IgD-negative memory B cell (primary cell): ENCODE results near the gene CFP. TPM values are rescaled to one million over a fixed set of nuclear protein-coding genes. Genes with fewer than 3 reads are reported as not detected.
"Not testable (repeated sequence)": the region's sequence is repeated elsewhere in the genome, so short reads cannot be mapped to it uniquely, and the experiment has no call there.

Source experiments
- H3K27ac Mint-ChIP-seq, 3 donors: one replicate each; pipeline ENCODE4 v1.8.0; 2020 to 2022; ENCODE audit warnings: mild to moderate bottlenecking in 3 of 3, mixed read lengths in 3 of 3, moderate library complexity in 1 of 3
- H3K27me3 Mint-ChIP-seq: one replicate; pipeline ENCODE4 v1.8.0; 2021; ENCODE audit warnings: mixed read lengths
- H3K36me3 Mint-ChIP-seq: one replicate; pipeline ENCODE4 v1.8.0; 2020; ENCODE audit warnings: mild to moderate bottlenecking, mixed read lengths
- H3K4me1 Mint-ChIP-seq, 3 donors: one replicate each; pipeline ENCODE4 v1.8.0; 2020 to 2022; ENCODE audit warnings: mixed read lengths in 3 of 3, mild to moderate bottlenecking in 1 of 3
- H3K4me3 Mint-ChIP-seq, 4 donors: one replicate each; pipeline ENCODE4 v1.8.0; 2020 to 2022; ENCODE audit warnings: mild to moderate bottlenecking in 4 of 4, mixed read lengths in 4 of 4, moderate library complexity in 3 of 4
- H3K9me3 Mint-ChIP-seq, 3 donors: one replicate each; pipeline ENCODE4 v1.8.0; 2020 to 2021; ENCODE audit warnings: mixed read lengths in 3 of 3, mild to moderate bottlenecking in 1 of 3
- polyA plus RNA-seq: library from polyadenylated mRNA; unstranded; fragments of 300-500 nt; fragmentation: Illumina TruSeq; gene quantifications from one replicate; pipeline ENCODE4 v1.2.3, GENCODE V29; 2021

CFP gene
- polyA plus RNA-seq, 1 donor from 2014 or later, result 0.95 TPM

DNA sequence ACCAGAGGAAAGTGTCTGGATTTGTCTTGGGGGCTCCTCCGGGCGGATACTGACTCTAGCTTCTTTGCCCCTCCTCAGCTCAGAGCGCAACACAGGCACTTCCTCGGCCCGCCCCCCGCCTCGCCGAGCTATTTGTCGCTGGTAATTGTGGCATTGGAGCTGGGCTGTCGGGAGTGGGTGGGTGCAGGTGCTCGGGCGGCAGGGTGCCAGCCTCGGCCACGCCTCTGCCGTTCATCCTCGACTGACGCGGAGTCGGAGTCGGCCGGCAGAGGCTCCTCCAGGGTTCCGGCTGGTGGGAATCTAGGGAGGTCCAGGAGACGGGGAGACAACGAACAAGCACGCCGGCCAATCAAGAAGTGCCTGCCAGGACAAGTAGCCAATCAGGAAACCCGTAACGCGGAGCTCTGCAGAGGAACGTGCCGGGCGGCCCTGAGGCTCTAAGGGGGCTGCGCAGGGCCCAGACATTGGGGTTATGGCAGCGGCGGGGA is 6.1 kb downstream of the CFP start:
- Mint-ChIP-seq H3K4me3 (peak overlapping the region; percentile 16 to 76 (median 54)), H3K27me3 (peaks cover 28% of the 10 kb centered on the region), H3K9me3 (peaks cover 0 to 7% (median 0%) of the 10 kb centered on the region in 3 donors)

DNA sequence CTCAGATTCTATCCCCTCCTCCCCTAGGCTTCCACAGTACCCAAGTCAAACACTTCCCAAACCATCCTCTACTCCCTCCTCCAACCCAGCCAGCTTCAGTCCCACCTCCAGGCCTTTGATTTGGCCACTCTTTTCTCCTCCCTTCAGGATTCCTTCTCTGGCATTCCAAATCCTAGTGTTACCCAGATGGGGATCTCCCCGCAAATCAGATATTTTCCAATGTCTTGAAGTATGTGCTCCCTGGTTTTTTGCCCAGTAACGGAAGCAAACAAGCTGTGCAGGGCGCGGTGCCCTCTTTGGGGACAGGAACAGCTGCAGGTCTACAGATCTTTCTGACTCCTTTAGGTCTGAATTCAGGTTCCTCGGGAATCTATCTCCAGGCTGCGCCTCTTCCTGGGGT is 7.9 kb downstream of the CFP start:
- Mint-ChIP-seq H3K4me3 (no peak overlapping the region), H3K36me3 (peaks cover 2% of the 10 kb centered on the region), H3K4me1 (peaks cover 0 to 6% (median 5%) of the 10 kb centered on the region in 3 donors), H3K27ac (no peak overlapping the region), H3K27me3 (peaks cover 28% of the 10 kb centered on the region), H3K9me3 (peaks cover 0 to 9% (median 0%) of the 10 kb centered on the region in 3 donors)

More for the DNA sequence above, 6.1 kb downstream of the CFP start:
- H3K27ac Mint-ChIP-seq, result peak overlapping the region in 2 of 3 donors; percentile 10 to 17
- peaks cover 2% of the 10 kb centered on the region for H3K36me3 Mint-ChIP-seq
- H3K4me1 Mint-ChIP-seq, result peaks cover 0 to 5% (median 5%) of the 10 kb centered on the region in 3 donors

DNA sequence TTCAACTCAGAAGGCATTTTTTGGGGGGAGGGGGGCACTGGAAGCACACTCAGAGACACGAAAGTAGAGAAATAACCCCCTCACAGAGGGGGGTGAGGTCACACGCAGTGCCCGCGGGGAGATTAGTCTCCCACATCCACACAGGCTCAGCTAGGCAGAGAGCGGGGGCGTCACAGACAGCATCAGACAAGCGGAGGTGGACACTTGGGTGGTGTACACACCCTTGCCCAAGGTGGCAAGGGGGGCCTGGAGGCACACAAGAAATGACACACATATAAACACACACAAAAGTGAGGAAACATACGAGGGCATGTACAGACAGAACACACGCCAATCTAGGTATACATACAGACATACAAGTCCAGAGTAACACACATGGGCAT is 9.4 kb downstream of the CFP start:
- Mint-ChIP-seq H3K27me3 (peaks cover 28% of the 10 kb centered on the region), H3K4me1 (peaks cover 0 to 6% (median 5%) of the 10 kb centered on the region in 3 donors), H3K27ac (peak overlapping the region in 1 of 3 donors; percentile 1), H3K36me3 (no peaks in the 10 kb centered on the region), H3K4me3 (peak overlapping the region in 1 of 4 donors; percentile 47), H3K9me3 (peaks cover 0 to 9% (median 0%) of the 10 kb centered on the region in 3 donors)

DNA sequence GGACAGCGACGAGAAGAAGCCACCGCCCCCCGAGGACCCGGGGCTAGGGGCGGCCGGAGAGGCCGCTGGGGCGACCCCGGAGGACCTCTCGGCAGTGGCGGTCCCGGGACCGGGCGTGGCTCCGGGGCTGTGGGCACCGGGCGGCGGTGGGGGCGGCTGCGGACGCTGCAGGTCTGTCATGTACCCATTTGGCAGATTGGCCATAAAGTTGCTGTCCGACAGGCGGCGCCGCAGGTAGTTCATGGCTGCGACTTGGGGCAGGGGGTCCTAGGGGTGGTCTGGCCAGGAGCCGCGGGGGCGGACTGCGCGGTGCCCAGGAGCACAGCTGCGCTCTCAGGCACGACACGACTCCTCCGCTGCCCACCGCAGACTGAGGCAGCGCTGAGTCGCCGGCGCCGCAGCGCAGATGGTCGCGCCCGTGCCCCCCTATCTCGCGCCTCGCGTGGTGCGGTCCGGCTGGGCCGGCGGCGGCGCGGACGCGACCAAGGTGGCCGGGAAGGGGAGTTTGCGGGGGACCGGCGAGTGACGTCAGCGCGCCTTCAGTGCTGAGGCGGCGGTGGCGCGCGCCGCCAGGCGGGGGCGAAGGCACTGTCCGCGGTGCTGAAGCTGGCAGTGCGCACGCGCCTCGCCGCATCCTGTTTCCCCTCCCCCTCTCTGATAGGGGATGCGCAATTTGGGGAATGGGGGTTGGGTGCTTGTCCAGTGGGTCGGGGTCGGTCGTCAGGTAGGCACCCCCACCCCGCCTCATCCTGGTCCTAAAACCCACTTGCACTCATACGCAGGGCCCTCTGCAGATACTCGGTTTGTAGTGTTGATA is 10.0 kb downstream of the CFP start, which contains the start of gene SYN1:
TSS of gene SYN1 (minus strand) at position 372 of the 817 bp plus-strand sequence. CDS start at position 243, 129 bp downstream.
- peak within 1 kb of the TSS in 2 of 3 donors; percentile 35 to 36 for H3K27ac Mint-ChIP-seq
- H3K27me3 Mint-ChIP-seq, result peaks cover 26% of the 10 kb centered on the region
- no peaks in the 10 kb centered on the region for H3K36me3 Mint-ChIP-seq
- H3K4me1 Mint-ChIP-seq, result peaks cover 0 to 6% (median 5%) of the 10 kb centered on the region in 3 donors
- peak within 1 kb of the TSS in 3 of 4 donors; percentile 56 to 70 (median 59) for H3K4me3 Mint-ChIP-seq
- H3K9me3 Mint-ChIP-seq, result peaks cover 0 to 7% (median 0%) of the 10 kb centered on the region in 3 donors

DNA sequence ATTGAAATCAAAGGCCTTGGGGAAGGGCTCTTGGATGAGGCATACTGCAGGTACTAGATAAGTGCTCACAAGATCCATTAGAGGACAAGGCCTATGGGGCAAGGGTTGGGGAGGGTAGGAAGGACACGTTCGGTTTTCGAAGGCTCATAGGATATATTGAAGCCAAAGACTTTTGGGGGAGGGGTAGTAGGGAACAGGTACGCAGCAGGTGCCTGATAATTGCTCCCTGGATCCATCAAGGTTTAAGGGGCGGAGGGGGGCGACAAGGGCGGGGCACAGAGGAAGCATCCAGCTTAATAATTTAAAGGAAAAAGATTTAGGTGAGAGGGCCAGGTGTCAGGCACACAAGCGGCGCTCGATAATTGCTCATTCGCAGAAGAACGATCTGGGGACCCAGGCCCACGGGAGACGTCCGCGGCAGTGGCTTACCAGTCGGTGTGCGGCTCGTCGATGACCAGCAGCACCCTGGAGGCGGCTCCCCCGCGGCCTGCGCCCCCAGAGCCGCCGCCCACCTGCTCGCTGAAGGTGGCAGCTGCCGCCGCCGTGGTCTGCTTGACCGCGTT is 10.7 kb downstream of the CFP start:
- H3K27ac Mint-ChIP-seq, result peak overlapping the region in 1 of 3 donors; percentile 36
- peaks cover 0 to 6% (median 3%) of the 10 kb centered on the region in 3 donors for H3K4me1 Mint-ChIP-seq
- H3K4me3 Mint-ChIP-seq, result peak overlapping the region in 3 of 4 donors; percentile 29 to 70 (median 56)
- H3K9me3 Mint-ChIP-seq, result peaks cover 0 to 7% (median 0%) of the 10 kb centered on the region in 3 donors
- H3K36me3 Mint-ChIP-seq, result no peaks in the 10 kb centered on the region
- peaks cover 22% of the 10 kb centered on the region for H3K27me3 Mint-ChIP-seq

DNA sequence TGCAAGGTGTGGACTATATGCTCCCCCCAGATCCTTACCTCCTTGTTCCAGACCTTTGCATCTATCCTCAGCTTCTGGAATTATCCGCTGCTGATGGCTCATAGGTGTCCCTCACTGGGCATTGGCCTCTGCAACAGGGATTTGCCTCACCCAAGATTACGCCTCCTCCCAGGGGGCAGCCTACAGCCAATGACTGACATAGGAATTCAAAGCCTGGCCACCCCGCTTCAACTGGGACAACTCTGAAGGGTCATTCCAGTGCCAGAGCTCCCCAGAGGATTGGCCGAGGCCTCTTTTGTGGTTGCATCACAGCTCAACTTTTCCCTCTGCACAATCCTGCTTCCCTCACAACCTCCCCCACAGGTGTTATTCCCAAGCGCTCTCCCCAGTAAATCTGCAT is 15.1 kb downstream of the CFP start:
- Mint-ChIP-seq H3K4me1 (peaks cover 0 to 5% (median 0%) of the 10 kb centered on the region in 3 donors), H3K27ac (no peak overlapping the region), H3K9me3 (peaks cover 0 to 5% (median 0%) of the 10 kb centered on the region in 3 donors), H3K4me3 (no peak overlapping the region), H3K27me3 (peaks cover 3% of the 10 kb centered on the region), H3K36me3 (no peaks in the 10 kb centered on the region)

DNA sequence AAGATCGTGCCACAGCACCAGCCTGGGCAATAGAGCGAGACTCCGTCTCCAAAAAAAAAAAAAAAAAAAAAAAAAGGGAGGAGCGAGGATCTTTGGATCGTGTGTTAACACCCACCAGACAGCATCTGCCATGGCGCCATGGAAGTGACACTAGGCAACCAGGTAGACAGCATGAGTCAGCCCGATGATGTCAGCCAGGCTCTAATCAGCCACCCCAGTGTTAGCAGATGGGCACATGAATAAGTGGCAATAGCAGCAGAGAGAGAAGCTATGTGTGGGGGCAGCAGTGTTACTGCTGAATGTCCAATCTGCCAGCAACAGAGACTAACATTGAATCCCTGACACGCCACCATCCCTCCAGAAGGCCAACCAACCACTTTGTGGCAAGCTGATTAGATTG is 16.6 kb downstream of the CFP start:
- Mint-ChIP-seq H3K9me3 (no peaks in the 10 kb centered on the region), H3K4me1 (peaks cover 0 to 2% (median 0%) of the 10 kb centered on the region in 3 donors), H3K4me3 (no peak overlapping the region), H3K36me3 (no peaks in the 10 kb centered on the region), H3K27ac (no peak overlapping the region), H3K27me3 (no peaks in the 10 kb centered on the region)

DNA sequence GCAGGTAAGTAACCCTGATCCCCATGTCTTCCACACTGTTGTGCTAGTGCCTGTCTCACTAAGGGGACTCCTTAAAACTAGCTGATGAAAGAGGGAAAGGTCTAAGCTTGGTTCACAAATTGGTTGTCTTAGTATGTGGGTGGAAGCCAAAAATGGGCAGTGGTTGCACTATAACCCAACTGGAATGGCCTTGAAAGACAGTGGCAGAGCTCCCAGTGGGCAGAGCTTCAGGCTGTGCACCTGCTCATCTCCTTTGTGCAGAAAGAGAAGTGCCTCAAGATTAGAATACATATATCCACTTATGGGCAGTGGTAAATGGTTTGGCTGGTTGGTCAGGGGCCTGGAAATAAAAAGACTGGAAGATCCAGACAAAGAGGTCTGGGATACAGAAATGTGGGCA is 17.3 kb downstream of the CFP start:
- H3K9me3 Mint-ChIP-seq, result no peaks in the 10 kb centered on the region
- H3K4me1 Mint-ChIP-seq, result no peaks in the 10 kb centered on the region
- no peaks in the 10 kb centered on the region for H3K27me3 Mint-ChIP-seq
- H3K4me3 Mint-ChIP-seq, result no peak overlapping the region
- no peaks in the 10 kb centered on the region for H3K36me3 Mint-ChIP-seq
- H3K27ac Mint-ChIP-seq, result no peak overlapping the region

DNA sequence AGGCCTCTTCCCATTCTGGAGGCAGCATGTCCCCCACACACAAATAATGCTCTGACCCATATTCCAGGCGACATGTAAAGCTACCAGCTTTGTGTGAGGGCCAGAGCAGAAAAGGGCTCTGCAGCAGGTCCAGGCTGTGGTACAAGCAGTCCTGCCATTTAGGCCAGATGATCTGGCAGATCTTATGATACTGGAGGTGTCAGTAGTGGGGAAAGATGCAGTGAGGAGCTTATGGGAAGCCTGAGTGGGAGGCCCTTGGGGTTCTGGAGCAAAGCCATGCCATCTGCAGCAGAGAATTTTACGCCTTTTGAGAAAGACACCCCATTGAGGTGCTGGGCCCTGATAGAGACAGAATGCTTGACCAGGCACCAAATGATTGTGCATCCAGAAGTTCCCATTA is 17.8 kb downstream of the CFP start:
- Mint-ChIP-seq H3K27ac (no peak overlapping the region), H3K9me3 (no peaks in the 10 kb centered on the region), H3K27me3 (no peaks in the 10 kb centered on the region), H3K4me1 (no peaks in the 10 kb centered on the region), H3K36me3 (no peaks in the 10 kb centered on the region), H3K4me3 (no peak overlapping the region)

DNA sequence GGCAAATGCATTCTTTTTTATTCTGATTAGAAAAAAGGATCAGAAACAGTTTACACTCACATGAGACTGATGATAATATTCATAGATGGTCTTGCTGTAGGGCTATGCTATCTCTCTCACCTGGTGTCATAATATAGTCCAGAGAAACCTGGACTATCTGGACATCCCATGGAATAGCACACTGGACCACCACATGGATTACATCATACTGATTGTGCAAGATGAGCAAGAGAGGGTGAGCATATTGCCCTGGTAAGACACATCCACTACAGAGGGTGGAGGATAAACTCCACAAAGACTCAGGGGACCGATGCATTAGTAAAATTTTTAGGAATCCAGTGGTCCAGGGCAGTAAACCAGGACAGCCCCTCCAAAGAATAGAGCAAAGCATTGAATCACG is 18.2 kb downstream of the CFP start:
- H3K9me3 Mint-ChIP-seq, result no peaks in the 10 kb centered on the region
- no peak overlapping the region for H3K27ac Mint-ChIP-seq

DNA sequence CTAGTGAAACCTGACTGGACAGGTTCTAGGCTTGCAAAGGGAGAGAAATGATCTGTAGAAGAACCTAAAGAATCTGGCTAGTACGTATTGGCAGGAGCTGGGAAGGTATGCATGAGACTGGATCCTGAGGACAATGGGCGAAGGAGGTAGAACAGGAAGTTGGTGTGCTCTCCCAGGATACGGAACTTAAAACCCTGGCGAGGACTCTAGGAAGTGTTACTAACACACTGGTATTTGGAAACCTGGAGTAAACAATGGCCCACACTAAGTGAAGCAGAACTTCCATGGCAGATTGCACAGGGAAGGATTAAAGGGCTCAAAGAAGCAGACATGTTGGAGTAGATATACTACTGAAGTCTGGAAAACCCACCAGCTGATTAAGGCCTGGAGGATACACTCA is 19.2 kb downstream of the CFP start:
- no peaks in the 10 kb centered on the region for H3K27me3 Mint-ChIP-seq
- H3K4me3 Mint-ChIP-seq, result no peak overlapping the region
- no peak overlapping the region for H3K27ac Mint-ChIP-seq
- H3K36me3 Mint-ChIP-seq, result no peaks in the 10 kb centered on the region
- no peaks in the 10 kb centered on the region for H3K9me3 Mint-ChIP-seq
- H3K4me1 Mint-ChIP-seq, result no peaks in the 10 kb centered on the region

More for the DNA sequence above, 18.2 kb downstream of the CFP start:
- Mint-ChIP-seq H3K27me3 (no peaks in the 10 kb centered on the region), H3K4me3 (no peak overlapping the region), H3K4me1 (no peaks in the 10 kb centered on the region), H3K36me3 (no peaks in the 10 kb centered on the region)

DNA sequence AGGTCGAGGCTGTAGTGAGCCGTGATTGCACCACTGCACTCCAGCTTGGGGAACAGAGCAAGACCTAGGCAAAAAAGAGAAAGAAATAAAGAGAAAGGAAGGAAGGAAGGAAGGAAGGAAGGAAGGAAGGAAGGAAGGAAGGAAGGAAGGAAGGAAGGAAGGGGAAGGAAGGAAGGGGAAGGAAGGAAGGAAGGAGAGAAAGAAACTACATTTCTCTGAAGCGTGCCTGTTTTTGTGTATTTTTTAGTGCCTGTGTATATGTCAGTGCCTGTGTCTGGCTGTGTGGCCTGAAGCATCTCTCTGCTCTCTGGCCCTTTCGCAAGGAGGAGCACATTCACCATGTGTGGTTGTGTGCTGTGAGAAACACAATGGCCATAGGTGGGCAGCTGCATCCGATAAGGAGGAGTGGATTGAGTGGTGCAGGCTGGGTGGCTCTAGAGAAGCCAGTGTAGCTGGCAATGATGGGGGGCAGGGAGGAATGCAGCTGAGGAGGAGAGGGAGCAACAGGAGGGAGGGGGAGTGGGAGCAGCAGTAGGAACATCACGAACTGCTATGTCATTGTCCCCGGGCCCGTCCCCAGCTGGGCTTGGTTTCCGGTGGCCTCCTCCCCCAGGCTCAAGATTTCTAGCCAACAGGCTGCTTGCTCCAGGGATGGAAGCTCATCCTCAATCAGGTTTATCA is 21.5 kb downstream of the CFP start:
- Mint-ChIP-seq H3K9me3 (no peaks in the 10 kb centered on the region), H3K27ac (no peak overlapping the region), H3K27me3 (peaks cover 2% of the 10 kb centered on the region), H3K4me3 (no peak overlapping the region), H3K4me1 (no peaks in the 10 kb centered on the region), H3K36me3 (no peaks in the 10 kb centered on the region)

DNA sequence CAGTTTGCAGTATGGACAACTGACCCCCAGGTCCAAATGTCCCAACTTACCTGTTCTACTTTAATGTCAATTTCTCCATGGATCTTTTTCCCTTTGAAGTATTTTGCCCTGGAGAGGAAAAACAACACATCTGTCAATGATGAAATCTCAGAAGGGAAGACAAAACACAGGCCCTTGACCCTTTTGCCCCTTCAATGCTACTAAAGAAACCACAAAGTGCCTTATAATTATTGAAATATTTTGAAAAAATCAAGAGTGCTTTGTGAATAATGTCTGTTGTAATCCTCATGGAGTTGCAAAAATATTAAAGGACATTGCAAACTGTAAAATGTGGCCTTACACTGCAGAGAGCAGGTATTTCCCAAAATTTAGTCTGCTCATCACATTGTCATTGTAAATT is 22.6 kb downstream of the CFP start:
- H3K9me3 Mint-ChIP-seq, result no peaks in the 10 kb centered on the region
- peaks cover 2% of the 10 kb centered on the region for H3K27me3 Mint-ChIP-seq
- no peak overlapping the region for H3K27ac Mint-ChIP-seq
- H3K4me1 Mint-ChIP-seq, result no peaks in the 10 kb centered on the region
- H3K4me3 Mint-ChIP-seq, result no peak overlapping the region
- H3K36me3 Mint-ChIP-seq, result no peaks in the 10 kb centered on the region

DNA sequence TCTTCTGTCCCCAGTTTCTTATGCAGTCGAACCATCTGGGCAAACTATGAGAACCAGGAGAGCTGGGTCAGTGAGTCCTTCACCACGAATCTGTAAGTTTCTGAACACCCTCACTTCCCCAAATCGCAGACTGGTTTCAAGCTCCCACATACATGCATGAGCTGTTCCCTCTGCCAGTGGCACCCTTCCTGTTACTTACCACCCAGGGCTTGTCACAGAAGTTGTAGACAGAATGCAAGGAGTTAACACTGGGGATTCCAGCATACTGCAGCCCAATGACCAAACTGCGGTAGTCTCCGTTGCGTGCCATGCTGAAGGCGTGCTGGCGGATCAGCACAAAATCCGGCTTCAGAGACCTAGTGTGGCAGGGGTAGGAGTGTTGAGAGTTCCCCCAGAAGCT is 24.7 kb downstream of the CFP start:
- H3K27me3 Mint-ChIP-seq, result peaks cover 4% of the 10 kb centered on the region
- peaks cover 0 to 11% (median 3%) of the 10 kb centered on the region in 3 donors for H3K9me3 Mint-ChIP-seq
- no peak overlapping the region for H3K27ac Mint-ChIP-seq
- H3K4me3 Mint-ChIP-seq, result no peak overlapping the region
- no peaks in the 10 kb centered on the region for H3K36me3 Mint-ChIP-seq
- no peaks in the 10 kb centered on the region for H3K4me1 Mint-ChIP-seq

DNA sequence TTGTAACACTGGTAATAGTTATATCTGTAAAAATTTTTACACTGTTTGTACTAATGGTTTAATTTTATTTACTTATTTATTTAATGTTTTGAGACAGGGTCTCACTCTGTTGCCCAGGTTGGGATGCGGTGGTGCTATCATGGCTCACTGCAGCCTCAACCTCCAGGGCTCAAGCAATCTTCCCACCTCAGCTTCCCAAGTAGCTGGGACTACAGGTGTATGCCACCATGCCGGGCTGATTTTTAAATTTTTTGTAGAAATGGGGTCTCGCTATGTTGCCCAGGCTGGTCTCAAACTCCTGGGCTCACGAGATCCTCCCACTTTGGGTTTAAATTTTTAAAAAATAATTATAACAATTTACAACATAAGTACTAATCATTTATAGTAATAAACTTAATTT is 26.6 kb downstream of the CFP start:
- not testable (repeated sequence) for H3K36me3 Mint-ChIP-seq, H3K4me3 Mint-ChIP-seq, H3K27ac Mint-ChIP-seq, H3K4me1 Mint-ChIP-seq, H3K27me3 Mint-ChIP-seq
- H3K9me3 Mint-ChIP-seq, result peaks cover 0 to 18% (median 7%) of the 10 kb centered on the region in 3 donors
